Amniotic epithelial cell (primary cell): ENCODE data around the gene IGFL2.
A peak's percentile ranks its signal among the peaks of the same experiment; 100 is the strongest.
"Not testable (repeated sequence)": the region's sequence is repeated elsewhere in the genome, so short reads cannot be mapped to it uniquely, and the experiment has no call there.

Source experiments
- DNase-seq: peaks from one replicate; pipeline ENCODE4 v3.0.0-alpha.2; 2010; ENCODE audit warnings: low read depth

IGFL2 gene

GRCh38 chr19:46147791-46148288 is at the start of gene IGFL2:
Gene IGFL2 (plus strand): TSS chr19:46148238. CDS start chr19:46148279, 41 bp downstream.
- peak; percentile 62 for DNase-seq

- DNase-seq: no peak
Observed at GRCh38 chr19:46100344-46100743, 47.7 kb upstream of the IGFL2 start.

GRCh38 chr19:46101293-46101692 is 46.7 kb upstream of the IGFL2 start:
- DNase-seq: no peak

- not testable (repeated sequence) for DNase-seq
Observed at GRCh38 chr19:46102333-46102732, 45.7 kb upstream of the IGFL2 start.

GRCh38 chr19:46107371-46107770 is 40.7 kb upstream of the IGFL2 start:
- peak; percentile 80 for DNase-seq

DNA sequence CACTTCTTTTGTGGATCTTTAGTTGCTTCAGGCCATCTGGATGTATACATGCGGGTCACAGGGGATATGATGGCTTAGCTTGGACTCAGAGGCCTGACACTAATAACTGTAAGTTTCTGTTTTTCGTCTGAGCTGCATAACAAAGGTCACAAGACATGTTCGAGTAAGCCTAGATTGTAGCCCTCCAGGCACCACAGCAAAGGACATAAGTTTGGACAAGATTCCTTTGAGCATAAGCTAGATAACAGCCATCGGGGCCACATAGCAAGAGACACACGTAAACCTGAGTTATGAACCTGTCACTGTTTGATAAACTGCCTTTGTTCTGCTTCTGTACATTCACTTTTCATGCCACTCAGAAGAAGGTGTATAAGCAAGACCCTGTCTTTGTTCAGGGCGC is 38.2 kb upstream of the IGFL2 start:
- no peak for DNase-seq

GRCh38 chr19:46111376-46111775 is 36.7 kb upstream of the IGFL2 start:
- no peak for DNase-seq

- DNase-seq: no peak
Observed at GRCh38 chr19:46112527-46112926, 35.5 kb upstream of the IGFL2 start.

DNA sequence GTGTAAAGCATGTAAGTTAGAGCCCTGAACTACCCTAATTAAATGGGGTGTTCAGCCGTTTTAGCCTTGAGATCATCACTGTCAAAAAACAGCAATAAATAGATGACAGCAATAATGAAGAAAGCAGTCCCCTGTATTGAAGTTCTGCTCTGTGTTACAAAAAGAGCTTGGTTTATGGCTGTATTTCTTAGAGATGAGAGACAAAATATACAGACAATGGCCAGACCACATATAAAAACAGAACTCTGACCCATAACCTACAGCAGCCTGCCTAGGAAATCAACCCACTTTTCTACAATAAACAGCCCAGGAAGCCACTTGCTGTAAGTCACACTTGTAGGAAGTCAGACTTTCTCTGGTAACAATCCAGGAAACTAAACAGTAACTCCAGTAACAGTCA is 34.3 kb upstream of the IGFL2 start:
- no peak for DNase-seq

DNA sequence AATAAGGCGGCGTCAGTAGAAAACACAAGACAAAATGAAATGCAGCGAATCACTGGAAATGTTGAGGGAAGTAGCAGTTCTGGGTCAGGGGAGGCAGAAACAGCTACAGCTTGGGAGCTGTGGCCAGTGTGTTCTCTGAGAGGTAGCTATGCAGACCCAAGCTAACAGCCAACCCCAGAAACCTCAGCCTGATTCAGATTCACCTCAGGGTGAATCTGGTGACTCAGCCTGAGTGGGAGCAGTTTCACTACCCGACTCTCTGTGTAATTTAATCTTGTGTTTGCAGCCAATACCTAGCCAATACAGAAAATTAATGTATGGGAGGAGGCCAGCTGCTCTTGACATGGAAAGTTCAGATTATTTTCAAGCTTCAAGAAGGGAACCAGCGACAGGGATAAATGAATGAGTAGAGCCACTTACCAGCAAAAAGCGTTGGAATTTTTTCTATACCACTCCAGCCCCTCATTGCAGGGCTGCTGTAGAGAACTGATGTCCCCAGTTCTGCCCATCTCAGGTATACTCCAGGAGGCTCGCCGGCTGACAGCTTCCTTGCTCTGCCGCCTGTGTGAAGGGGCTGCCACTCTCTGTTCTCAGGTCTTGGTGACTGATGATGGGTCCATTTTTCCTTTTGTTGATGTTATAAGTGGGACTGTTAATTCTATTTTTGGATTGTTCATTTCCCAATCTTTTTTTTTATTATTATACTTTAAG is 32.5 kb upstream of the IGFL2 start:
- peak; percentile 78 for DNase-seq

DNA sequence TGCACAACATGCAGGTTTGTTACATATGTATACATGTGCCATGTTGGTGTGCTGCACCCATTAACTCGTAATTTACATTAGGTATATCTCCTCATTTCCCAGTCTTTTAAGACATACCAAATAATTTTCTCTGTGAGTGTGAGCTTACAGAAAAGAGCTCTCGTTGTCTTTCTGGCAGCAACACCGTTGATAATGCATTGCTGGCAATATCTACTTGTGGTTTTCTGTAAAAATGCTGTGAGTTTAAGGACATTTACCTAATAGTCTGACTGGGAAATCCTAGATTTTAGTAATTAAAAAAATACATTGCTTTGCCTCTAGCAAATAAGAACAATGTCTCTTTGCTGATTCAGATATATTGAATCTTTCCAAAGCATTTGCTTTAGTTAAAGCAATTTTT is 31.9 kb upstream of the IGFL2 start:
- DNase-seq: no peak

DNA sequence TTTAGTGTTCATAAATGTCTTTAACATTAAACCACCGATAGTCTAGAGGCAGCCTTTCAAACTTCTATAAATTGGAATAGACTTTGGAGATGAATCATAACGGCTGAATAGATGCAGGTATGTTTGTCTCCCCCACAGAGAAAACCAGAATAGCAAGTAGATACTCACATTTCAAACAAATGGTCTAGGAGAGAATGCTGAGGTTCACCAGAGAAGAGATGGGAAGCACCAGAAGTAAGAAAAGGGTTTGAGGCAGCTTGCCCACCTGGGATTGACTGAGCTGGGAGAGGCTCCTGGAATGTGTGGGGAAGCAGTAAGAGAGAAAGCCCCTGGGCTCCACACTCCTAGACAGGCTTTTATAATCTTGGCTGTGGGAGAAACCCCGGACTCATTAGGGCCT is 29.9 kb upstream of the IGFL2 start:
- DNase-seq: no peak

- peak; percentile 55 for DNase-seq
Observed at GRCh38 chr19:46124638-46125115, 23.4 kb upstream of the IGFL2 start, which contains the start of gene IGFL3. Gene IGFL3 (minus strand): TSS chr19:46124688. CDS start chr19:46124649, 39 bp downstream.

- no peak for DNase-seq
Observed at GRCh38 chr19:46125447-46125846, 22.6 kb upstream of the IGFL2 start.

DNA sequence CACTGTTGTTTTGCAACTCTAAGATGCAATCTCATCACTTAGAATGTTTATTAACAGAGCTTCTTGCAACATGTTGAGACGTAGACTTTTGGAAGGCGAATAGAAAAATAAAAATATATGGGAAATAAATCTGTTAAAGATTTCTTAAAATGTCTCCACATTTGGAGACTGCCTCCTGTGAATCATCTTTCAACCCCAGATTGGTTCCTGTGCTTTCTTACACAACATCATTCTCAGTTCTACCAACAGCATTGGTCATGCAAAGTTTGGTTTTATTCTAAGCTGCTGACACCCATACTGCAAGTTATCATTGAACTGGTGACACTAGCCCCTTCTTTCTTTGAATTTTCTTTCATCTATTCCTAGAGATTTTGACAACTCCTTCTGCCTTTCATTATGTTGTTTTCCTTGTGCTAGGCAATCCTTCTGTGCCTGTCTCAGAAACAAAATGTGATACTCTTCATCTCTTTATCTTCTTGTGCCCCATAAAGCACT is 21.9 kb upstream of the IGFL2 start:
- DNase-seq: no peak

- no peak for DNase-seq
Observed at GRCh38 chr19:46131485-46132143, 16.4 kb upstream of the IGFL2 start.

- no peak for DNase-seq
Observed at GRCh38 chr19:46132508-46133100, 15.4 kb upstream of the IGFL2 start.

GRCh38 chr19:46133101-46133627 is 14.9 kb upstream of the IGFL2 start:
- DNase-seq: peak; percentile 90

DNA sequence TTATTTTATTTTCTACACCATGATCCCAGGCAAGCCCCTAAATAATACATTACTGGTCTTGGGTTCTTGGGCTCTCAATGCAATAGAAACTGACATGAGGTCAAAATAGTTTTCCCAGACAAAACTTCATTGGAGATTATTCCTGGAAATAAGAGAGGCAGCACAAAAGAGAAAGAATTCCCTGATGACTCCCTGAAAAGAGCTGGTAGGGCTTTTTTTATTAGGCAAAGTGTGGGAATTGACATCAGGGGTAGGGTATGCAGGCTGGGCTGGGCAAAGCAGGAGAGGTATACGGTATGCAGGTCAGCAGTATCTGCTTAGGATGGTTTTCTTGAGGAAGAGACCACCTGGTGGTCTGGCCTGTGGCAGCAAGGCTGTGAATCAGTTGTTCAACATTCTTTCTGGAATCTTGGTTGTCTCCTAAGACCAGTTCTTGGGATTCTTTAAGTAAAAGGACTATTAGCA is 14.2 kb upstream of the IGFL2 start:
- no peak for DNase-seq

GRCh38 chr19:46134527-46134926 is 13.5 kb upstream of the IGFL2 start:
- peak; percentile 75 for DNase-seq

GRCh38 chr19:46137915-46138473 is 10.0 kb upstream of the IGFL2 start:
- no peak for DNase-seq

DNA sequence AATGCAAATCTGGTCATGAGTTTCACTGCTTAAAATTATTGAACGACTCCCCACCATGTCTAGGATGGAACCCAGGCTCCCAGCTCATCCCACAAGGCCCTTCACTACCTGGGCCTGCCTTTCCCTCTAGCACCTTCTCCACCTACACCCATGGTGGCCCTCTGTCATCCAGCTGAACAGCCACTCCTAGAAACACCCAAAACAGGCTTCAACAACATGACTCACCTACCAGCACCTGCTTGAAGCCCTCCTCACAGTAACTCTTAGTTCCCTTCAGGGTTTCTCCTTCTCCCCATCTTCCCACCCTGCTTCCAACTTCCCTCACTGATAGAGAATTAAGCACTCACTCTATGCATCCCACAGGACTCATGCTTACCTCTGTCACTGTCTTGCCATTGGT is 6.6 kb upstream of the IGFL2 start:
- no peak for DNase-seq
